ENCODE measurements around the gene ZIC4.

The ZIC4 gene

DNA sequence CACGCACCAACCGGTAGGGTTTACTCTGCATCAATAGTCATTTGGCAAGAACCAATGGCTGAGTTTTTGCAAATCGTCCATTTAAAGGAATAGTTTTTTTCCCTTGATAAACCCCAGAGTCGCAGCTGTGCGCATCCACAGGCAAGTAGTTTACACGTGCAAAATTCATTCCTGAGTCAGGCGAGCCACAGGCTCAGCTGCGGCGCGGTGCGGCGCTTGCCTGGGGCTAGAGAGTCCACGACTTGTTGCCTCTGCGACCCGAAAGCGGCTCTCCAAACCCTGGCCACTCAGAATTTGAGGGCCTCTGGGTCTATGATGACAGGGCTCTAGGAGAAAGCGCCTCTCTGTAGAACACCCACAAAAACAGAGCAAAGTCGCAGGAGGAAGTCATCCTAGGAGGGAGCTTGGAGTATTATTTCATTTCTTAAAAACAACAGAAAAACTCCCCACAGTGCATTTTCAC is 36.7 kb downstream of the ZIC4 start:
- DNase-seq (ENCODE audit: low read depth), result no peak

DNA sequence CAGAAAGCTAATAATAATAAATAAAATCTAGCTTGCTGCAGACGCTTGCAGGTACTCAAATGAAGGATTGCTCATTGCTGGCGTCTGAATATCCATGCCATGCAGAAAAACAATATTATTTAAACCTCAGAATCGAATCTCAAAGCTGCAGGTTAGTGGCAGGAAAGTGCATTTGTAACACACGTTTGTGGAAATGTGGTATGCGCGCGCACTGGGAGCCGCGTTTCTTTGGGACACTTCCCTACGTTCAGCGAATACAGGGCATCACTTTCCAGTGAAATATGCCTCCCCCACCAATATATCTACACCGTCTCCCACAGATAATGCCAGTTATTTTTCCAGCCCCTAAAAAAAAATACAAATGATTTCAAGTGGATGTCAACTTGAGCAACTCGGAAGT is 37.1 kb downstream of the ZIC4 start:
- no peak for DNase-seq (ENCODE audit: low read depth)

DNA sequence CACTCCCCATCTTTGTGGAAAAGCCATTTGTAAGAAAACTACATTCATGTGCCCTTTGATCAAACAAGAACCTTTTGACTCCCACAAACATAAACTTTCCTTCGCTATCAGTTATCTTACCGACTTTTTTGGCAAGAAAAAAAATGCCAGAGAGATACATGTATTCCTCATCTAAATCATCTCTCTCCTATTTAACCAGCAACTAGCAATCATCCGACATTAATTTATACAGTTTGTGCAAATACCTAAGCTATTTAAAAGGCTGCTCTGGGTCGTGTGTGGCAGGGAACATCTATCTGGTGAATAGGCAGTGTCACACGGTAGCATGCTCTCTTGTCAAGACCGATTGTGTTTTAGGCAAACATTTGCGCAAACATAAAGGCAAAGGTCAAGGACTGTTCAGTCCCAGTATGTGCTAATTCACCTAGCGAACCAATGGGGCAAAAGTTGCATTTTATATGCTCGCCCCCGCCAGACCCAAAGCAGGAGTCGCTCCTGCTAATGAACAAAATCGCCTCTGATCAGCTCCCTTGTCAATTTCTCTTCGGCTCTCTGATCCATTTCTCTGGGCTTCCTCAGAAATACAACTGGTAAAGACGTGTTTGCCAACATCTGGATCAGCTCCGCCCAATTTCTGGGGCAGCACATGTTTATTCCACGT is 37.7 kb downstream of the ZIC4 start:
- no peak for DNase-seq (ENCODE audit: low read depth)

DNA sequence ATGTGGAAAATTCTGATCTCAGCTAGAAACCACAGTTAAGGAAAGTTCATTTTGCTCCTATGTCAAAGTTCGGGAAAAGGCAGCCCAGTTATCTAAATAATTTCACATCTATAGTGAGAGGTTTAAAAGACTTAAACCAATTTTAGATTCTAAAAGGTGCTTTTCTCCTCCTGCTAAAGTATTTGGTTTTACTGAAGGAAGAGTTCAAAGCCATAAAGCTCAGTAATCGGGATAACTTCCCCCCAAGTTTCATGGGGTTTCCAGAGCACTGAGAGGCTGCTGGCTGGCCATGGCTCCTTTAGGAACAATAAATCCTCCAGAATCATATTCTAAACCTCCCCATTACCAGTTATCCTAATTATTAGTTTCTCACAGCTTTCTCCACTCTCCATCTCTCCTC is 38.2 kb downstream of the ZIC4 start:
- no peak for DNase-seq (ENCODE audit: low read depth)

DNA sequence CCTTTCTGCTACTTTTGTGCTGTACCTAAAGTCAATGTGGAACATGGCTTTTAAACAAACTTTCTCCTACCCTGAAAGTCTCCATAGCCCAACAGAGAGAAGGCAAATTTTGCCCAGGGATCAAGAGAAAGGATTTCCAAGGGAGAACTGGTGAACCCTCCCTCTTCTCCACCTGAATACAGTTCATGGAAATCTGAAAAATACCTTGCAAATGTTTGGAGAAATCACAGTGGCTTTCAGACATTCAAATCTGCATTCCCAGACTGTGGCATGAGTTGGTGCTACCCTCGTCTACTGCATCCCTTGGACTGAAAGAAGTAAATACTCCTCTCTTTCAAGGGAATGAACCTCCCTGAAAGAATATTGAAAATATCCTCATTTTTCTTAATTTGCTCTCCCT is 38.7 kb downstream of the ZIC4 start:
- DNase-seq (ENCODE audit: low read depth), result no peak

DNA sequence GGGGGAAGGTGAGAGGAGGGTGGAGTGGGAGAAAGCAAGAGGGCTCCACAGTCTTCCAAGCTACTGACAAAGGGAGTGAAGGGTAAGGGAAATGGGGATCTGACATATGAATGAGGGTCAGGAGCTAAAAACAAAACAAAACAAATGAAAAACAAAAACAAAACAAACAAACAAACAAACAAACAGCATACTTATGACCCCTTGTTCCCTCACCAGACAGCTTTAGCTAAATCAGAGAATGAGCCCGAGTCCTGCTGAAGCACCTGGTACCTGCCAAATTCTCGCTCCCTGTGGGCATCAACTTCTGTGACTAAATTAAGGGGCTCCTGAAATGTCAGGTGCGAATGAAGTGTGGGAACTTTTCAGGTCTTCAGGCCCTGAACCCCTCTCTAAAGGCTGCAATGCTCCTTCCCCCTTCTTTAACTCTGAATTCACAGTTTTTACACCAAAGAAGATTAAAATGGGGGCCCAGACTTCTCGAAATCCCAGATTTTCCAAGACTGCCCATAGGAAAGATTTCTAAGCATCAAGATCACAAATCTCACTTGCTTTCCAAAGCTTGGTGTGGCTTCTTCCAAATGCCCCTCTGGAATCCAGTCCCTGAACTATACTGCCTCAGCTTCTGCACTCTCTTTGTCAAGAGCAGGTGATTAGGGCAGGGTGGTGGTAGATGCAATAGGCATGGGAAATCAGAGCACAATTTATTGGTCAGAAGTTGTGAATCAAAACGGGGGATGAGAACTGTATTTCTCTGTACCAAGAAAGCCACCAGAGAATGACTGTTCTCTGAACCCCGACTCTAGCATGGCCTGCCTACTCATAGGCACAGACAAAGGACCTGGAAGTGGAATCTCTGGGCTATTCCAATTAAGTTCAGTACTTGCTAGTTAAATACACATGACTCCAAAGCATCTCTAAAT is 40.9 kb downstream of the ZIC4 start:
- no peak for DNase-seq (ENCODE audit: low read depth)

DNA sequence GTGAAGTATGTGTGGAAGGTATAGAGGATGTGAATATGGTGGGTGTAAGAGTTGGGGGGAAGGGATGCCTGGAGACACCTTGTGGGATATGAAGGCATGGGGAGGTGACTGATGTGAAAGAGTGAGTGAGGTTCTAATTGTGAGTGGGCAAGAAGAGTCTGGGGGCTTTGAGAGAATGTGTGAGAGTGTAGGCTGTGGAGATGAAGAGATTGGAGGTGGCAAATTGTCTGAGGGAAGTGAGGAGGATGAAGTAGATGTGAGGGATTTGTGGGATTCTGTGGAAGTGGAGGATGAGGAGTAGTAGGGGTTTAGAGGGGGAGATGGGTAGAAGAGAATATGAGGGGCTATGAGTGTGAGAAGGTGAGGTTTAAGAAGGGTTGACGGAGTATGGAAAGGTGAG is 41.6 kb downstream of the ZIC4 start:
- DNase-seq (ENCODE audit: low read depth), result no peak

DNA sequence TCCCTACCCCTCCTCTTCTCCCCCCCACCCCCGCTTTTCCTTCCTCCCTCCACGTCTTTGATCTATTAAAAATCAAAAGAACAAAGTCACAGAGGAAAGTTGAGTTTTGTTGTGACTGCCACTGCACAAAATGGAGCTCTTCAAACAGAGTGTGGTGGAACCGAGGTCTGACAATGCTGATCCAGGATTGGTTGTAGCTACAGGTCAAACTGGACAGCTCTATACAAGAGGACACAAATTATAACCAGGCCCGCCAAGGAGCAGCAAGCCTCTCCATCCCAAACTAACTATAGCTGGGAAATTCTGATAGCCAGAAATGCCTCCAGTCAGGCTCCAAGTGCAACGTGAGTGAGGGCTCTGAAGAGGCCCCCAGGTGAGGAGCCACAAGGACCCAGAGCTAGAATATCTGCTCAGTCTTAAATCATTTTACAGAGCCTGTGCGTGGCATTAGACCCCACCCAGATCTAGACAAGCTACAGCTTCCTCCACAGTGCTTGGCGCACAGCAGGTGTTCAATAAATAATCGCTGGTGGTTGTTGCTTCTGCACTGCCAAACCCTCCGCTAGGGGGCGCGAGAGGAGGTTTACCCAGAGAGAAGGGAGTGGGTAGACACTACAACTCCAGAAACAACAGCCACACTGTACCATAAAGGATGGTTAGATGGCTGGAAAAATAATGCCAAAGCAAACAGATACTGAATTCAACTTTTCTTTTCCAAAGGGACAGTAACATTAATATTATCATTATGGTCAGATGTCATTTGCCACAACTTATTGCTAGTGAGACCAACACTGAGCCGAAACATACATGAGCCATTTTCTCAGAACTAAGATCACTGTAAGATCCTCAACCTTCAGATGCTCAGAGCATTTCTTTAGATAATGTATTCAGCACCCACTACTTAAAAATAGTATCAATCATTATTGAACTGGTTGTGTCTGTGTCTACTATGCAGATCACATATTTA is 44.6 kb downstream of the ZIC4 start:
- DNase-seq (ENCODE audit: low read depth), result no peak

DNA sequence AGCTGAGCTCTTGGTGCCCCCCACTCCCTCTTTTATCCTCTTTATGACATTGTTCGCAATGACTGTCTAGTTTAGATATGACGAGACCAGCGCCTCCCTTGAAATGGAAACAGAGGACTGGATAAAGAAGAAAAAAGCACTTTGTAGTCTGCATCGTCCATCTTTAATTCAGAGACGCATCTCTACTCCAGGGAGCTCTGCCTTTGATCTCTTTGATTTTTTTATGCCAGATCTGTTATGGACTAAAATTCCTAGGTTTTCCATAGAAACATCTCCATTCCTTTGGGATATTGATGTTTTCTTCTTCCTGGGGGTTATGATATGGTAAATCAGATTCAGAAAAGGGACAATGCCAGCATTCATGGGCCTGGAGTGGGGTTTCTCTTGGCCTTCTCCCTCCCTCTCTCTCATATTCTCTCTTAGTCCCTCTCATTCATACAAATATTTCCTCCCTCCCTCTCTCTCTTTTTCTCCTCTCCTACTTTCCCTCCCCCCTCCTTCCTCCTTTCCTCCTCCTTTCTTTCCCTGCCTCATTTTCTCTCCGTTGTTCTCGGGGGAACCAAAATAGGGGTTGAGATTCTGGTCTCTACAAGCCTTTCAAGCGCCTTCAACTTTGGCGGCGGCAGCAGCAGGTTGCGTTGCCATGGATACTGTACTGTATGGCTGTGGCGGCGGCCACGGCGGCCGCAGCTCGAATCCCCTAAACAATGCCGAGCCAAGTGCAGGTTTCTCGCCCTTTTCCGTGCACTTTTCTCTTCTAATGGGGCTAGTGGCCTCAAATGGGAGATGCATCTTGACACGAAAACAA is 45.5 kb downstream of the ZIC4 start:
- no peak for DNase-seq (ENCODE audit: low read depth)

DNA sequence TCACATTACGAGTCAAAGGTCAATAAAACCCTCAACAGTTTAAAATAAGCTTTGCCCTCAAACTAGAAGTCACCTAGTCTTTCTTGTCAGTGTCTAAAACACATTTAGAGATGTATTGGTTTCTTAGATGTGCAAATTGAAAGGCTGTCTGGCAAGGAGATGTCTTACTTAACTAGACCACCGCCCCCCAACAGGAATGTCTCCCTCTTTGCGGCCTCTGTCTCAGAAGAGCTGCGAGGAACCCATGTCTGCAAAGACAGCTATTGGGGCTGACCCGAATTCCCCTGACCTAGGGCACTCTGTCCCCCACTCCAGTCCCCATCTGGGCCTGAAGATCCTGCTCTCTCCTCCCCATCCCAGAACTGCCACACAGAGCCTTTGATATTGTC is 46.3 kb downstream of the ZIC4 start:
- DNase-seq (ENCODE audit: low read depth), result no peak

DNA sequence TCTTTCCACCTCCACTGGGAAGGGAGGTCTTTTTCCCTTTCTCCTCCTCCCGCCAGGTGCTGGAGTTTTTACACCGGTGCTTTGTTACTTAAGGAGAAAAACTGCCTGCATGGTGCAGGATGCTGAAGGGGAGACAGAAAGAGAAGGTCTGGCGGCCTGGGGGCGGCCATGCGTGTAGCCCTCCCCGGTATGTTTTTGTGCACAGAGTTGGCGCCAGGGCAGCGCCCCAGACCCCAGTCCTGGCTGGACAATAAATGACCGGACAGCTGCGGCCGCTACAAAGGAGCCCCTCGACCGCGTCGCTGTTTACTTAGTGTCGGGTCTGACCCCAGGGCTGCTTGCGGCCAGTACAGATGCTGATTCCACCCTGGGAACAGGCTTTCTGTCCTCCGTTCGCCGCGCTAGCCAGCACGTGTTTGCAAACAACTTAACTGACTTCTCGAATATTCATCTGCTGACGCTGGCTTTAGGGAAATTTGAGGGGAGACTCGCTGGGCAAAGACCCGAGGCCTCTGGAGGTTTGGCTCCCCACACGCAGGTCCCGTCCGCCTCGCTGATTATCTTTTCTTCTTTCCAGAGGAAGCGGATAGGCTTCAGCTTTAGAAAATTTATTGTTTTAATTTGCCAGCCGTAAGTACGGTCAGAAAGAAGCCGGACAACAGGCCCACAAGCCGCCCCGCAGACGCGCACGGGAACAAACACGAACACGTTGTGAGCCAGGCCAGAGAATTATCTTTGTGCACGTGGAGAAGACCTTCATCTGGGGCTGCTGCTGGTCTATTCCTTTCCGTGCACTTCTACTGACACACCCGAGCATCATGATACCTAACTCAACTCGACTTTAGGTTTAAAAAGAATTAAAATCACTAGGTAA is 46.9 kb downstream of the ZIC4 start:
- no peak for DNase-seq (ENCODE audit: low read depth)

DNA sequence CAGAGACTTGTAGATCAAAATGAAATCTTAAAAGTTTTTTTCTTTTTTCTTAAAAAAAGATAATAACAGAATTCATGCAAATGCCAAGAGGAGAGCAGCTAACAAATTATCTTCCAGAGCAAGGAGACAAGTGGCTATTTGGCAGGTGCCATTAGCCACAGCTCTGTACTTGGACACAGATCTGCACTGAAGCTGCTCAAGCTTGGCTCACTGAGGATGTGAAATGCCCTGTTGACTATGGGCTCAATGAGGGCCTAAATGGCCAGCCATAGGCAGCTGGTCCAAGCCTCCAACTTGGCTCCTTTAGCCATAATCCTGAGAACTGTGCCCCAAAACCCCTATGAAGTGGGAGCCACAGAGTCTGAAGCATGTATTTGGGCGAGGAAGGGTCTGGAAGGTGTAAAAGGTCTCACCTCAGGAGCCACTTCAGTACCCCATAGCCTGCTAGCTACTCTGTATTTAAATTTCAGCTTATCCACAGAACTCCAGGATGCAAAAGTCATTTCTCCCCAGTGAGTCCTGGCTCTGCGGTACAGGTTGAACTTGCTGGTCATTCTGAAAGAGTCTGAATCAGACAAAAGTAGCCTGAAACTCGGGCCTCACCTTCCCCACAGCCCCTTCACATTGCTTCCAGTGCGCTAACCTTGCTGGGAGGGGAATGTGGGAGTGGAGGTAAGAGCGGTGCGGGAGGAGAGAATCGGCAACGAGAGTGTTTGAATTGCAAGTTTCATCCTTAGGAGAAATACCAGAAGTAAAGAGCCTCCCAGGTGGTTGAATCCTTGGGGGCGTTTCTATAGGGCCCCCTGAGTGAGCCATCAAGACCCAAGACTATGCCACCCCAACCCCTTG is 48.0 kb downstream of the ZIC4 start:
- no peak for DNase-seq (ENCODE audit: low read depth)

DNA sequence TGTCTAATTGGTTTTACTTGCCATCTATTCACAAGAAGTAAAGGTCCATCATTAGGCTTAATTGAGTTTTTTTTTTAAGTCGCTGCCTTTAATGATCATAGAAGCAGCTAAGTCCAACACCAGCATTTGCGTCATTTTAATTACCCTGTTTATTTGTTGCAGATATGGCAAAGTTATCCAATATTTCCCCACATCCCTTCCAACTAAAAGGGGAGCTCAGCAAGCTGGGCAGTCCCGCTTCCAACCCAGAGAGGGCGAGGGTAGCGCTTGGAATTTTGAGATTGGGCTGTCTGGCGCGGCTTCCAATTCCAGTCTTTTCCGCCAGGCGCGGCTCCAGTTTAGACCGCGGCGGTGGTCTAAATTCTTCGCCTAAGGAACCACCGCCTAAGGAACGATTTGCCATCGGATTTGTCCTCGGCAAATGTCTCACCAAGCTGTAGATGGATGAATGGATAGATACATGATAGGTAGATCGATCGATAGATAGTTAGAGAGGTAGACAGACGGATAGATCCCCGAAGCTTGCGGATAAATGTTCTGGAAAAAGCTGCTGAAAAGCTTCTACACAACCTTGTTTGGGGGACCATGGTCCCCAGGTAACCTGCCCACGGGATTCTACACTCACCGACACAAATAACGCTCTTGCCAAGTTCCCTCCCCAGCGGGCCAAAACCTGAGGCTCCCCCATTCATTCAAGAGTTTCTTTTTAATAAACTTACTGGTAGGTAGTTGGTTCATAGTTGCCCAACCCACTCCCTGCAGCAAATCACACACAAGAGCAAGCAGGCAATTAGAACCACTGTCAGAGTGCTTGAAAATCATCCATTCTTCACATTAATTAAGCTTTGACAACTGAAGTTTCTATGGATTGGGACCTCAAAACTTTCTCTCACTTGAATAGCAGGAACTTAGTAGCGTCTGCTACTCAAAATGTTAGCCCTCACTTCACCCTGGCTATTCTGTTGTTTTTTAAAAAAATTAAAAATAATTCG is 49.1 kb downstream of the ZIC4 start:
- DNase-seq (ENCODE audit: low read depth), result no peak

DNA sequence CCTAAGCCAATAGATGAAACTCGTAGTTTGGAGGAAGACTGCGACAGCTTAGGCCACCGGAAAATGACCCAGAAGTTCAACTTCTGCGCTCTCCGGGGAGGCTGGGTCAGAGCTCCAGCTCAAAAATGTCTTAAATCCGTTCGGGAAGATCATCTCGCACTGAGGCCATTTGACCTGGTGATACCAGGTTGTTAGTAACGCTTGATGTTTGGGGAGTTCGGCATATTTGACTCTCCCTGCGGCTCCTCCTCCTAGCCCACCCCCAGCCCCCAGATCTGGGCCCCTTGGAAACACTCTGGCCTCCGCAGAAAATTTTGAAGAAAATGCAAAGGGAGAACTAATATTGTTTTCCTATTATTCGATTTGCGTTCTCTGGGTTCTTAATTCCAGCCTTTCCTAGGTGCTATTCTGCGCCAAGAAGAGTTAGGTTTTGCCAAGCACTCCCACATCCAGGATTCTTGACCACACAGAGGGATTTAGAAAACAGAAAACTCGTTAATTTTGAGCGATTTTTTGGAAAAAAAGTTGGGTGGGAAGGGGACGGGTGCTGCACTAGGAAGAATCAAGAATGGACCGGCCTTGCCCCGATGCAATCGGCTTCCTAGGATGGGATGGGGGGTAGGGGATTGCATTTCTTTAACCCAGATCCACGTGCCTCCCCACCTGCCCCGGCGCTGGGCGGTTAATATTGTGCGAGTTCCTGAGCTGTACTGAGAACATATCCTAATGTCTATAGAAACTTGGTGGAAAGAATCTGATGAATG is 50.0 kb downstream of the ZIC4 start:
- no peak for DNase-seq (ENCODE audit: low read depth)

DNA sequence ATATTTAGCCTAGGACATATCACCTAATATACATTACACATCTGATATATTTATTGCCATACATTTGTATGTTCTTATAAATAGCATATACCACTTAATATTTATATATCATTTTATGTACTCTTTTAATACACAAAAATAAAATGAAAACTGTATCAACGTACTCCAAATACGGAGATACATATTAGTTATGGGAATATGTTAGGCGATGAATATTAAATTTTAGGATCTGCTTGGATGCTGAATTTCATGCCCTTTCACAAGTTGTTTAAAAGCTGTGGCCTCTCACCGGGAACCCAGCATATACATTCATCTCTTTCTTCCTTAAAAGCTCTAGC is 50.6 kb downstream of the ZIC4 start:
- no peak for DNase-seq (ENCODE audit: low read depth)

DNA sequence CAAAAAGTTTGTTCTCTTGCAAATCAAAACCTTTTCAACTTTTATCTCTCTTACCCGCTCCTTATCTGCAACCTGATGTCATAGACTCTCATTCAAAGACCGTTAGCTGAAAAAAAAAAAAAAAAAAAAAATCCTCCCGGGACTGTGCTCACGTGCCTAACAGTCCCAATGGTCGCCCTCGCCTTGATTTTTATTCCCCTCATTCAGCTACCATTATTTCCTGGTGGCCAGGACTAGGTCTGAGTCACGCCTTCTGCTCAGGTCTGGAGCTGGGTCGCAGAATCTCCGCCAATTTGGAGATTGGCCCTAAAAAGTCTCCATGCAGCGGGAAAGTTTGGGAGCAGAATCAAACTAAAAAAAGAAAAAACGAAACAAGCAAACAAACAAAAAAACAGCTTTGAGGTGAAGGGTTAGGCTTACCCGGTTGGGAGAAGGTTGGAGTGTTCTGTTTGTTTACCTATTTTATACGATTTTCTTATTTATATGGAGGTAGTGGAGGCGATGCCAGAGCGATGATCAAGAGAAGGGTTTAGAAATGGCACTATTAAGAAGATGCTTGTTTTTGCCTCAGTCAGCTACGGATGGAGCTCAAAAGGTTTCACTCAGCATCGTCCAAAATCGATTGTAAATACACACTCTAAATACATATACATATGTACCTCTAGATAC is 51.1 kb downstream of the ZIC4 start:
- DNase-seq (ENCODE audit: low read depth), result no peak

DNA sequence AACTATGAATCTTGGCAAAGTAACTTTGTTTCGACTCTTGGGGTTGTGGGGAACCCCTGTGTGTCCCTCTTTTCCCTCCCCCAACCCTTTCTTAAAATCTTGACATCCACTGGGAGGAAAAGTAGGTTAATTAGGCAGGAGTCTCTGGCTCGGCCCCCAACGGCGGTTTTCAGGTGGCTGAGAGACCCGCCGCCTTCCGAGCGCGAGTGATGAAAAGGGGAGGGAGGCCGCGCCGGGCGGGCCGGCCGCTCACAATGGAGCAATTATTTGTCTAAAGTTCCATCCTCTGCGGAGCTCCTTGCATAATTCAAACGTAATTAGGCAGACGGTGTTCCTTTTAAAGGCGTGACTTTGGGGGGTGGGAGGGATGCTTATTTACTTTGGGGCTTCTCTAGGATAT is 51.7 kb downstream of the ZIC4 start:
- DNase-seq (ENCODE audit: low read depth), result no peak
